Measurements from ENCODE around the gene SAMD7.

SAMD7 gene, protein sequence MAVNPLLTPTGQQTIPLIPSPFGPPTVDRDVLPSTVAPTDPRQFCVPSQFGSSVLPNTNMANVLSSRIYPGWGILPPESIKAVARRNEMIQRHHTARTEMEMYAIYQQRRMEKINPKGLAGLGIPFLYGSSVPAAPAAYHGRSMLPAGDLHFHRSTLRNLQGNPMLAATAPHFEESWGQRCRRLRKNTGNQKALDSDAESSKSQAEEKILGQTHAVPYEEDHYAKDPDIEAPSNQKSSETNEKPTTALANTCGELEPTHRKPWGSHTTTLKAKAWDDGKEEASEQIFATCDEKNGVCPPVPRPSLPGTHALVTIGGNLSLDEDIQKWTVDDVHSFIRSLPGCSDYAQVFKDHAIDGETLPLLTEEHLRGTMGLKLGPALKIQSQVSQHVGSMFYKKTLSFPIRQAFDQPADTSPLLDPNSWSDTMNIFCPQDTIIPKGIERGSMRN

DNA sequence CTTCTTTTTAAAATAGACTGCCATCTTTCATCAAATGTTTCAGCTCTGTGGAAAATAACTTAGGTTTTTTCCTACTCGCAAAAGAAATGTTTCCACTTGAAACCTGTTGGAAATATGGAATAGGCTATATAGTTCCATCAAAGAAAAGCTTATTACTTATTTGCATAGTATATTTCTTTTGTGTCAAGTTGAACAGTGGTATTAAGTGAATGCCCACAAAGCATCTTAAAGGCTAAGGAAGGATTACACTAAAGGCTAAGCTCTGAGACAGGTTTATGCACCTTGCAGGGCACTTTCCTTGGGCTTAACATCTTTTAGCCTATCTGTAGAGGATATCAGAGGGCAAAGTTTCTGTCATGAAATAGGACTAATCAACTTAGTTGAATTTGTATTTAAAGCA lies at the start of gene SAMD7:
Gene SAMD7, plus strand, starts transcription at position 301 of the 400 bp plus-strand sequence. CDS start 7,927 bp downstream, outside the sequence.
- DNase-seq: no peak

DNA sequence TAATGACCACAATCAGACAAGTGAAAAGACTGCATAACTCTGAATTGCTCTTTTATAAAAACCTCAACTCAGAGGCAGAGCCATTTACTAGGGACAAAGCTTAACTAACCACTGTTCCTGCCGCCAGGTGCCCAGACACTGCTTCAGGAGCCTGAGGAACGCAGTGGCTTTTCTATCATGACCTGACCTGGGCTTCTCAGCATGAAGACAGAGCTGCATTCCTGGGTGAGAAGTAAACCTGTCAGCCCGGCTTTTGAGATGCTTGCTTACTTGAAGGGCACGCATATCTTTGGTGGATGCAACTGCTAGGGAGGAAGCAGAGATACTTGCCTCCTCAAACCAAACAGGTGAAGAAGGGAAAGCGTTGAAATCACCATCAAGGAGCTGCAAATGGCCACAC lies 49.5 kb upstream of the SAMD7 start:
- no peak for DNase-seq

DNA sequence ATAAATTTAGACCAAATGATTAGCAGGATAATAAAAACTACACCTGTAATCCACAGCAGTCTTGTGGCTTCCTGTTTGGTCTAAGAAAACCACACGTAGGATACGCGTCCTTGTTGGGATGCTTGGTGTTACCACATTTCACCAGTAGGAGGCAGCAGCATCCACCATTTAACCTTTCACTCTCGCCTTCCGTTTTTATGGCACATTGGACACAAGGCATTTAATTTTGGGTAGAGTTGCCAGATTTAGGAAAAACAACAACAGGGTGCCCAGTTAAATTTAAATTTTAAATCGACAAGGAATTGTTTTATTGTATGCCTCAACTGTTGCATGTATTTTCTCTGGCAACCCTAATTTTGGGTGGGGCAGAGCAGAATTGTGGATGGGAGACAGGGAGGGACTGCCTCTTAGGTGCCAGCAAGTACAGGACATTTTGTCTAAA lies 47.9 kb upstream of the SAMD7 start:
- DNase-seq: peak; percentile 53 to 80

DNA sequence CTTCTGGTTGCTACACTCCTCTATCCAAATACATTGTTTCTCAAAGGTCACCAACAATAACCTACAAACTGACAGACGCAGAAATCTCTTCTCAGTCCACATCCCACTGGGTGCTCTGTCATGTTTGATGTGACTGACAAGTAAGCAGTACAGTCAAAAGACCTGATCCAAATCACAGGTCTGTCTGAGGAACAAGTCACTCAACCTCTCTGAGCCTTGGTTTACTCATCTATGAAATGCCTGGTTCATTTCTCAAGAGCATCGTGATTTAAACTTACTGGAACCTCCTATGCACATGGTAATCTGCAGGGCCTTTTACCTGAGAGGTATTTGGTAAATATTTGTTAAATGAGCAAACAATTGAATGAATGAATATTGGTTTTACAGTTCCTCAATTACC lies 47.1 kb upstream of the SAMD7 start:
- no peak for DNase-seq

DNA sequence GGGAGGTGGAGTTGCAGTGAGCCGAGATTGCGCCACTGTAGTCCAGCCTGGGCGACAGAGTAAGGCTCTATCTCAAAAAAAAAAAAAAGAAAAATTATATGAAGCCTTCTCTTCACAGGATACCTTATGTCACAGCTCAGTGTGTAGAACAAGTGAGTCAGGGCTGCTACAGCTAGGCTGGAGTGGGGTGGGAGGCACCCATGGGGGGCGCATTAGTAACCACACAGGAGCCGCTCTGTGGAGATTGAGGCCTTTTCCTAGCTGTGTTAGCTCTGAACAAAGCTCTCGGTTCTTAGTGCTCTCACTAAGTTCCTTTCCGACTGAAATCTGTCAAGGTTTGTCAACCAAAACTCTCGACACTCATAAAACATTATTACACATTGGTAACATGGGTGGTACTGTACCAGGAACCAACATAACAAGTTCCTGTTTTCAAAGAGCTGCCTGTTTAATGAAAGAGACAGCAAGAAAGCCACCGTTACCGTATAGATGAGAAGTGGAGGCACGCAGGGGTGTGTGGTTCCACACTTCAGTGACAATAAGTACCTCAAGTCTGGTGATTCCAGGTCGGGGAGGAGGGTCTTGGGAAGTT lies 46.1 kb upstream of the SAMD7 start:
- no peak for DNase-seq

DNA sequence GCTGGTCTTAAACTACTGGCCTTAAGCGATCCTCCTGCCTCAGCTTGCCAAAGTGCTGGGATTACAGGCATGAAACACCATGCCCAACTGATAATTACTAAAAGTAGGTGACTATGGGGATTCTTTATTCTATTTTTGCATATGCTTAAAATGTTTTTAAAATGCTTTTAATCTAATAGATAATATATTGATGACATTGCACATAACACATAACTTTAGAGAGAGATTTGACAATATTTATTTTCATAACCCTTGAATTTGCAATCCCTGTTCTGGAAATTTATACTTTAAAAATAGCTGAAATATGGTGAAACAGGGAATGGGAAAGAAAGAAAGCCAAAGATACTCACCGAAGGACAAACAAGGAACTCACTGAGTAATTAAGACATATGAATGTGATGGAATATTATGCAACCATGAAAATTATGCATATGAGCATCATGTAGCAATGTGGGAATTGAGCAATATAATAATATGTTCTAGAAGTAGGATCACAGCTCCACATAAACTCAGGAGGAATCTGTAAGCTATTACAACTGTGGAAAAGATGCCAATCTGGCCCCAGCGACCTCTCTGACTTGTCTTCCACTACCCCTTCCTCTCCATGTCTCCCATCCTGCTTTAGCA lies 43.7 kb upstream of the SAMD7 start:
- DNase-seq: no peak

DNA sequence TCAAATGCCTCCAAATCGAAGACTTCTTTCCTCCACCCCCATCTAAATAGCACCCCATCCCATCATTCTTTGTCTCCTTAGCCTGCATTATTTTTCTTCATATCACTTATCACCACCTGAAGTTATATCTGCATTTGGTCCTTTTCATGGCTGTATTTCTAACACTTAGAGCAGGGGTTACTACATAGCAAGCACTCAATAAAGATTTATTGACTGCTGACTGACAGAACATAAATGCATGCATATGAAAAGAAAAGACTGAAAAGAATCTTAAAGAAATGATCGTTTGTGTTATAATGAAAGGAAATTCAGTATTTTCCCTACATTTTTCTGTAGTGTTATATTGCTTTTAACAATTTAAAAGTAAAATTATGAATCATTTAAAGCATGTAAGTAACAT lies 43.0 kb upstream of the SAMD7 start:
- DNase-seq: no peak

DNA sequence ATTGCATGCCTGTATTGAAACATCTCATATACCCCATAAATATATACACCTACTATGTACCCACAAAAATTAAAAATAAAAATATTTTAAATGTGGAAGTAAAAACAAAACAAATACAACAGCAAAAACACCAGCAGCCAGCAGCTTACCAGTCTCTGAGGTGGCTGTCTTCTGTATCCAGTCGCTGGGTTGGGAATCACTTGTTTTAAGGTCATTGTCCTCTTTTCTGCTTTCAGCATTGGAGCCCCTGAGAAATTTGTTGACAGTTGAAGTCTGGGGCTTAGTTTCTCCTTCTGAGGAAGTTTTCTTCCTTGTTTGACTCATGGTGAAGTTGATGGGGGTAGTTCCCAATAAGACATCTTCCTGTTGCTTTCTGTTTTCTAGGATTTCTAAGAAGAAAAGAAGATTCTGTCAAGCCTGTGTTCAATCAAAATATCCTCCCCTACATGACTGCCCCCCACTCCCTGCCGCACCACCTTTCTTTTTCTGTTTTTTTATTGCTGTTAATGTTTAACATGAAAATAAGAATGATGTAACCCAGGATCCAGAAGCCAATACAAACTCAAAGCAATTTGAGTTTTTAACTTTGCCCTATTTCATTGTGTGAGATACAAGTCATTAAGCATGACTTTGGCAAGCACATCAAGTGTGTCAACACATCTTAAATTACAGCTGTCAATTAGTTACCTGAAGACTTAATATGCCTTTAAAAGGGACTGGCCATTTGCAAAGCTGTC lies 41.7 kb upstream of the SAMD7 start, which contains the start of gene LRRC31:
Gene LRRC31, minus strand, starts transcription at position 452 of the 737 bp plus-strand sequence. Its CDS starts 128 bp downstream, at position 324.
- no peak for DNase-seq

DNA sequence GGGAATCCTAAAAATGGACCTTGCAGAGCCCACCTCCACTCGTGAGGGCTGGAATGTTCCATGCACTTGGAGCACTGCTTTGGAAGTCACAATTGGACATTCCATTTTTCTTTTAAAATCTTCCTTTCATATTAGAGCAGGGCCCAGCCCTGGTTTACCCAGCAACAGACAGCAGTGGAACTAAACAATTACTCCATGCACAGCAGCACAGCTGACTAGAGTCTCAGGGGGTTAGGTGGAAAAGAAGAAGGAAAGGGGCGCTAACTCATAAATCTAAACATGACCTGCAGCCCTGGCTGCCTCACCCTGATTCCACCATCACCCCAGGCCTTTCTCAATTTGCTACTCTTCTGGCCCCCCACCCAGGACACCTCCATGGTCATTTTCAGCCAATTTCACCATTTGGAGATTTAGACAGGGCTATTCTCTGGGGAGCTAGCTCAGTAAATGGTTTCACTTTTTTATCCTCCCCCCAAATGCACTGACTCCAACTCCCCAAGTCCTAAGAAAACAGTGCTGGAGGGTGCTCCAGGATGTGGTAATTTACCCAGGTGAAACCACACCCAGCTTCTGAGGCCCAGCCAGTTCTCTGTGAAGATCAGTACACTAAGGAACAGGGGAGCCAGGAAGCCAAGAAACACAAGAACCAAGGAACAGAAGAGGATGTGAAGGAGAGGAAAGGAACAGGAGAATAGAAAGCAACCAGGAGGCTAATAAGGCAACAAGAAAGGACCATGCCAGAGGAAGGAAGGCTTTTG lies 40.1 kb upstream of the SAMD7 start:
- no peak for DNase-seq

DNA sequence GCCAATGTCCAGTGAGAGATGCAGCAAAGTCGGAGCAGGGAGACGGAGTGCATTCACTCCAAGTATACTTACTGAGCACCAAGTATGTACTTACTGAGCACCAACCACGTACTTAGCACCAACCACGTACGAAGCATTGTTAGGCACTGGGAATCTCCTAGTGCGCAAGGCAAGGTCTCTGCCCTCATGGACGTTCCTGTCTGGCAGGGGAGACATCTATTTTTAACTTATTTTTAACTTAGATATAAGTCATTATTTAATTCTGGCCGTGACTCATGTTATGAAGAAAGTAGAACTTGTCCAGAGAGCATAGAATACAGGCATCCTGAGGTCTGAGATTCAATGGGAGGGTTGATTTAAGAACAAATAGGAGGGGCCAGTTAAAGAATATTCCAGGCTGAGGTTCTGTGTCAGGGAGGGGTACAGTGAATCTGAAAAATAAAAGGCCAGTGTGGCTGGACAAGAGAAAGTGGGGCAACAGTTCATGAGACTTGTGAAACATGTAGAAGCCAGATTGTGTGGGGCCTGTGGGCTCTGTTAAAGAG lies 32.3 kb upstream of the SAMD7 start:
- no peak for DNase-seq

DNA sequence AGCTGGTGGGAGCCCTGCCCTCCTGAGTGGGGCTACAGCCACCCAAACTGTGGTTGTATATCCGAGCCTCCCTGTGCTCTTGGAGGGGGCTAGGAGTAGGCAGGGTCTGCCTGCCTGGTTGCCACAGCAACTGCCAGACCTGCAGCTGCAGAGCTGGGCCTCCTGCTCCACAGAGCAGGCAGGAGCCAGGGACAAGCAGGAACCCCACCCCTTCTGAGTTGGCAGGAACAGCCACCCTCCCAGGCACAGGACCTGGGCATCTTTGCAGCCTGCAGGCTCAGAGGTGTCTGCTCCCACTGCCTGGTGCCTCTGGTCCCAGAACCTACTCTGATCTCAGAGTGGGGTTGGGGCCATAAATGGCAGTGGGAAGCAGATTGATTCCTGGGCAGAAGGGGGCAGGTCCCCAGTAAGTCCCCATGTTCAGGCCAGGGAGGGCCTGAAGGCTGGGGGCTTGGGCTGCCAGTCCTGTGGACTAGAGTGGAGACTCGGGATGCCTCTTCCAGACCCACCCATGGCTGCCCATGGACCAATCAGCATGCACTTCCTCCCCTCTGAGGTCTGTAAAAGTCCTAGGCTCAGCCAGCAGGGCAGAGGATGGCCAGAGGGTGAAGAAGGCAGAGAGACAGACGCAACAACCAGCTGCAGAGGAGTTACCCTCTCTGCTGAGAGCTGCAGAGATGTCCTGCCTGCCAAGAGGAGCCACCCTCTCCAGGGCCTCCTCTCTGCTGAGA lies 31.4 kb upstream of the SAMD7 start:
- DNase-seq: no peak

DNA sequence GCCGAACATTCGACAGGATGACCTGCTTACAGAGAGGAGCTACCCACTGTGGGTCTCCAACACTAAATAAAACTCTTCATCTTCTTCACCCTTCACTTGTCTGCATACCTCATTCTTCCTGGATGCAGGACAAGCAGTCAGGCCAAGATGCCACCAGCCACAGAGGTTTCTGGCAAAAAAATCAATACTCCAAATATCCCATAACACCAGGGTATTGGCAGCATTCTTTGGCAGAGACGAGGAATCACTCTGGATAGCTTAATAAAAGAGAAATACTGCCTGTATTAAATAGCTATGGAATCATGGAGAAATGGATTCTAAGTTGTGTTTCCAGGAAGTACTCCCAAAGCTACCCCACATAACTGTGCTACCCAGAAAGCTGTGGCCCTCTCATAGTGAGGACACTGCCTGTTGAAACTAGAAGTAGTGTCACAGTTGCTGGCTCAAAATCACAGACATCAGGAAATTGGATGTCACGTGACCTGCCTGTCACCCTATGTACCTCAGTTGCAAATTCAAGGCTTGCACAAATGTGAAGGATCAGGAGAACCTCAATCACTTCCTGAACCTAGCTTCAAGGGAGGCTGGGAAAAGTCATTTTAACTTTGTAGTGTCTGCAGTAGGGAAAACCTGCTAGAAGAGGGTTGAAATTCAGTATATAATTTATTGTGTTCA lies 30.7 kb upstream of the SAMD7 start:
- DNase-seq: no peak

DNA sequence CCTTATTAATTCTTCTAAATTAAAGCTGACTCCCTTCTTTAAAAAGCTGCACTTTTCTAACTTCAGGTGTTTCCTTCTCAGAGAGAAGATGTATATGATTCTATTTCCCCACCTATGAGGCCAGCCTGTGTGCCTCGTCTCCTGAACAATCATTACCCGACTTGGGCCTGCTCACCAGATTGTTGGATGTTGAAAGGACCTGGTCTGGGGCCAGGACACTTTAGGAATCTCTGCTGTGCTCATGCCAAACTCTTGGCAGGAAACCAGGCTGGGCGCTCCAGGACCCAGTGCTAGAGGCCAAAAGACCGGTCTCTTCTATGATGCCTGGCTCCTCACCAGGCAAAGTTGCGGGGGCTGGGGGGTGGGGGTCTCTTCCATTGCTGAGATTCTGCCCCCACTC lies 24.7 kb upstream of the SAMD7 start:
- no peak for DNase-seq

DNA sequence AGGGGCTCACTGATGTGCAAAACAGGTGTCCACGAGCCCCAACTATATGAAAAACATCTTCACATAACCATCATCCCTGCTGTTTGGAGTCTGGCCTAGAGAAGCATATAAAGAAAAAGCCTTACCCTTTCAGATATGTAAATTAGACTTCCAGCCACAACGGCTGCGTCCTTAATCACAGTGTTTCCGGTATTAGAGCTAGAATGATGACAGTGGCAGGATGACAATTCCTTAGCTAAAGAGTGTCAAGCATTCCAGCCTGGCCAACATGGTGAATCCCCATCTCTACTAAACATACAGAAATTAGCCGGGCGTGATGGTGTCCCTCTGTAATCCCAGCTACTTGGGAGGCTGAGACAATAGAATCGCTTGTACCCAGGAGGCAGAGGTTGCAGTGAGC lies 19.5 kb upstream of the SAMD7 start:
- DNase-seq: no peak

DNA sequence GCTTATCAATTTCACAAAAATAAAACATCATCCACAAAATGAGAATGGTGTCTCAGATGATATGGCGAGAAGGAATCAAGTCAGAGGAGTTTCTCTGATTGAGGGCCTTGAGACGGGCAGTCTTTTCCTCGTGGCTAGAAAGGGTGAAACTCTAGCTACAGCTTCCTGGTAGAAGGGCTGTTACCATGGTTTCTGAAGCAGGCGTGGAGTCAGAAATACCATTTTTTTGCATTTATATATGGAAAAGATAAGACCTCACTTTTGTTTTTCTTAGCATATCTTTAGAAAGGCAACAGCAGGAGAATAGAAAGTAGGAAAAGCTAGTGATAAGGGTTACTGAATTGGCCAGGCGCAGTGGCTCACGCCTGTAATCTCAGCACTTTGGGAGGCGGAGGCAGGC lies 17.3 kb upstream of the SAMD7 start:
- DNase-seq: no peak

DNA sequence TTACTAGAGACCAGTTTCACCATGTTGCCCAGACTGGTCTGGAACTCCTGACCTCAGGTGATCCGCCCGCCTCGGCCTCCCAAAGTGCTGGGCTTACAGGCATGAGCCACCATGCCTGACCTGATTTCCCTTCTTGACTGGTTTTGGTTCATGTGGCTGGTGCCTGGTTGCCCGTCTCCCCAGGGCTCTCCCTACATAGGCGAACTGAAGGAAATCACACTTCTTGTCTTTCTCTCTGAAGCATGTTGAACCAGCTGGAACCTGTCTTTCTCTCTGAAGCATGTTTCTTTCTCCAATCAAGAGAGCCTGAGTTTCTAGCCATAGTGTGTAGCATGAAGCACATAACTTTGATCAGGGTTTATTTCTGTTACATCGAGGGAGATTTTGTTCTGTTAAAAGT lies 16.3 kb upstream of the SAMD7 start:
- DNase-seq: no peak

DNA sequence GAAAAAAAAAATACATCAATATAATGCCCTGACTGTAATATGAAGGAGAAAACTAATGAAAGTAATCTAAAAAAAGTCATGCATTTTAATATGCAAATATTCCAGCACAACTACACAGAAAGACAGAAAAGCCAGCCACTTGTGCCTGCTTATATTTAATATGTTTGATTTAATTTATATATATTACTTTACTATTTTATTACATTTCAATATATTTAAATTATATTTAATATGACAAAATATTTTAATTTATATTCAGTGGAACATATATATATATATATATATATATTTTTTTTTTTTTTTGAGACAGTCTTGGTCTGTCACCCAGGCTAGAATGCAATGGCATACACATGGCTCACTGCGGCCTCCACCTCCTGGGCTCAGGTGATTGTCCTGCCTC lies 14.1 kb upstream of the SAMD7 start:
- DNase-seq: no peak

DNA sequence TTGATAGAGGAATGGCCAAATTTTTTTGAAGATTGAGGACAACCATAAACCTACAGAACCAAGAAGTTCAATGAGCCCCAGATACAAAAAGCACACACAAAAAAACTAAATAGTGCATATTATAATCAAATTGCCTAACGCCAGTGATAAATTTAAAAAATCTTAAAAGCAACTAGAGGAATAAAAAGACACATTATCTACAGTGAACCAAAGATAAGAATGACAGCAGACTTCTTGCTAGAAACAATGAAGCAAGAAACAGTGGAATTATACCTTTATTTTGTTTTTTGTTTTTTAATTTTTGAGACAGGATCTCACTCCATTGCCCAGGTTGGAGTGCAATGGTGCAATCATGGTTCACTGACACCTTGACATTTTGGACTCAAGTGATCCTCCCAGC lies 9.9 kb upstream of the SAMD7 start:
- no peak for DNase-seq

DNA sequence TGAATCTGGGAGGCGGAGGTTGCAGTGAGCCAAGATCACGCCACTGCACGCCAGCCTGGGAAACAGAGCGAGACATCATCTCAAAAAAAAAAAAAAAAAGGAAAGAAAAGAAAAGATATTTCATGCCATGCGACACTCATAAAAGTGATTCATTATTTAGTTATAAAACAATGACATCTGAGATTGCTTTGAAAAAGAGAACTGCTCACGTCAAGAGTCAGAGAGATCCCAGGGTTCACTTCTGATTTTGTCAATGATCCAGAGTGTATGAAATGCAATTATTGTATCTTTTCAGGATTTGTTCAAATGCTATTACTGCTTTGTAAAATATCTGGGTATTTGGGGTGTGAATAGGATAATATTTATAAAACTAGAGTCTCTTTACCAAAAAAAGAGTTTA lies 6.0 kb upstream of the SAMD7 start:
- DNase-seq: no peak

DNA sequence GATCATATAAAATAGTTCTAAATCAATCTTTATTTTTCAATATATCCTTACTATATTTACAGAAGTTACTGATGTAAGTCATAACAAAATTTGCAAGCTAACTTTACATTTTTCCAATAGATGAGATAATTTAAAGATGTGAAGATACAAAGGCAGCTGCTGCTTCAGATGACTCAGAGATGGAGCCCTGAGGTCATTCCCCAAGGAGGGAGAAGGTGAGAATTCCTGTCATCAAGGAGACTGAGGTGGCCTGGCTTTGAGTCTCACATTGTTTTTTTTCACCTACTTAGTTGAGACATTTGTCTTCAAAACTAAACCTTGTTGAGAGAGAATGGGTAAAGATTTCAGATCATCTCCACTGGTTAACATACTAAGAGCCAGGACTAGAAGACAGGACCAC lies 3.9 kb upstream of the SAMD7 start:
- DNase-seq: no peak

DNA sequence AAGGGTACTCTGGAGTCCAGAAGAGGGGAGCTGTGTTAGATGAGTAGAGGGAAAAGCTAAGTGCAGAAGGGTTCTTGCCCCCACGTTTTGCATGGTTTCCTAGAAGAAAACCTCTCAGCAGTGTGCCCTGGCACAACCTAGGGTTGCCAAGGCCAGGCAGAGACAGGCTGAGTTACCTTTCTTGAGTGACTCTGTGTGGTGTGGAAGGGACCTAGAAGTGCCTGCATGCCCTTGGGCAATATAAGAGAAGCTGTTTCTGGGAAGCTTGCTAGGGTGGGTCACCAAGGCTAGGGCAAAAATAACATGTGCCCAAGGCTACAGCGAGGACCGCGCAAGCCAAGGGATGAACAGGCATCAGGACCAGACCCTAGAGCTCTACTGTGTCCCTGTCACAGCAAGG lies 3.4 kb upstream of the SAMD7 start:
- no peak for DNase-seq
